Right lobe of liver (tissue), 6 donors: ENCODE results near the gene BAIAP2. TPM values are rescaled to one million over a fixed set of nuclear protein-coding genes. Genes with fewer than 3 reads are reported as not detected.

Experiments used
- ATAC-seq, 4 donors: fragments of 200-7000 bp; cut with Tn5 transposase; one replicate each; pipeline ENCODE4 v1.9.1; 2020; ENCODE audit warnings: mild to moderate bottlenecking in 4 of 4, moderate library complexity in 4 of 4
- DNase-seq, 3 donors: peaks; one replicate each; pipeline ENCODE4 v3.0.0-alpha.2; 2020
- H3K27ac ChIP-seq, 3 donors: fragments of 200-600 bp; one replicate each; pipeline ENCODE4 v1.8.0; 2022
- H3K27me3 ChIP-seq, 2 donors: fragments of 200-600 bp; one replicate each; pipeline ENCODE4 v1.8.0; 2022
- H3K36me3 ChIP-seq, 4 donors: fragments of 200-600 bp; sonication (generic) in 1 of 4; one replicate each; pipeline versions ENCODE4 v1.5.1 to v1.8.0; 2017 to 2022; ENCODE audit warnings: control low read depth in 1 of 4
- H3K4me1 ChIP-seq, 4 donors: fragments of 200-600 bp; sonication (generic) in 1 of 4; one replicate each; pipeline versions ENCODE4 v1.5.1 to v1.8.0; 2017 to 2022; ENCODE audit warnings: control low read depth in 1 of 4
- H3K4me3 ChIP-seq, 3 donors: fragments of 200-600 bp; one replicate each; pipeline ENCODE4 v1.8.0; 2022
- H3K9me3 ChIP-seq, 4 donors: fragments of 200-600 bp; sonication (generic) in 1 of 4; one replicate each; pipeline versions ENCODE4 v1.5.1 to v1.8.0; 2017 to 2022; ENCODE audit warnings: control low read depth in 1 of 4
- CTCF ChIP-seq, 4 donors: fragments of 200-600 bp in 3 of 4; fragments of 450-650 bp in 1 of 4; IDR thresholded peaks; one replicate each; pipeline versions ENCODE4 v1.5.1 to v1.8.0; 2016 to 2022; ENCODE audit warnings: antibody characterized with exemption in 4 of 4, mild to moderate bottlenecking in 2 of 4
- POLR2A ChIP-seq: fragments of 450-650 bp; IDR thresholded peaks from one replicate; pipeline ENCODE4 v1.6.1; 2017; ENCODE audit warnings: antibody characterized with exemption, mild to moderate bottlenecking
- WGBS: methylation state at CpG from one replicate; pipeline ENCODE4 v1.1.6; 2018; ENCODE audit warnings: low coverage, low lambda C conversion rate; ENCODE audit not compliant: insufficient coverage; ENCODE audit errors: missing lambda C conversion rate; 5-methylcytosine and 5-hydroxymethylcytosine counted together
- intact Hi-C, 2 donors: fragments of 100-400 bp; cut with DNase I; formaldehyde crosslinking; loops; one replicate each; pipeline versions ENCODE4 v1.11.2 to v1.14.1; 2022
- total RNA-seq, 6 experiments: library from RNA; depleted of rRNA in 2 of 6; stranded (reverse); fragments of >200 nt in 2 of 6; fragmentation: NEBNext Ultra II Directional in 3 of 6; extraction: Animal tissue kit (Norgen Biotek cat#: 25700) in 3 of 6; gene quantifications; one replicate each; pipeline versions ENCODE4 v1.1.0 to v1.2.4, GENCODE V29; 2016 to 2023
- donor health status: DM: no; HTN: yes; CAD: no.
- donor health status: DM: no; HTN: no; CAD: no.
- donor health status: DM: no; HTN: no; CAD: no.
- donor health status: DM: no; HTN: yes; CAD: no.
- donor health status: DM: no; HTN: yes; CAD: no.

The BAIAP2 gene
- total RNA-seq, 6 experiments from 2014 or later = 46.6 to 139 (median 63.3) TPM

- H3K4me3 ChIP-seq = no peak overlapping the region
- peak; percentile 62 to 90 (median 78) for DNase-seq
- ATAC-seq = peak; percentile 43 to 74 (median 58)
Measured at GRCh38 chr17:81094509-81095382, 59.8 kb downstream of the BAIAP2 start.

GRCh38 chr17:81095383-81095762 is 60.4 kb downstream of the BAIAP2 start:
- H3K9me3 ChIP-seq = no peaks in the 10 kb centered on the region
- intact Hi-C loops = loop anchor here in 1 of 2 donors (10.0 kb wide), 1 partner anchor 71 kb away; no protein-coding TSS in a partner anchor
- H3K27ac ChIP-seq = peak overlapping the region; percentile 12 to 79 (median 38)
- ATAC-seq = no peak
- no peak for DNase-seq
- 60% methylated on average over 2 of the region's 13 CpGs for WGBS
- TF ChIP-seq CTCF (IDR thresholded peaks at IDR 0.05) (peak in 1 of 4 donors; percentile 6), POLR2A (peak; percentile 9)
- H3K27me3 ChIP-seq = no peaks in the 10 kb centered on the region
- H3K4me3 ChIP-seq = no peak overlapping the region
- H3K4me1 ChIP-seq = peaks cover 0 to 38% (median 19%) of the 10 kb centered on the region in 4 donors
- peaks cover 0 to 7% (median 0%) of the 10 kb centered on the region in 4 donors for H3K36me3 ChIP-seq

More at GRCh38 chr17:81094509-81095382, 59.8 kb downstream of the BAIAP2 start:
- H3K36me3 ChIP-seq = peaks cover 0 to 1% (median 0%) of the 10 kb centered on the region in 4 donors
- no peaks in the 10 kb centered on the region for H3K27me3 ChIP-seq
- no peak for TF ChIP-seq CTCF (IDR thresholded peaks at IDR 0.05)
- TF ChIP-seq POLR2A = peak; percentile 17
- WGBS = 20% methylated on average over 10 of the region's 33 CpGs
- H3K4me1 ChIP-seq = peaks cover 0 to 38% (median 18%) of the 10 kb centered on the region in 4 donors
- no peaks in the 10 kb centered on the region for H3K9me3 ChIP-seq
- intact Hi-C loops = loop anchor here in 1 of 2 donors (10.0 kb wide), 1 partner anchor 70 kb away; no protein-coding TSS in a partner anchor
- peak overlapping the region; percentile 12 to 79 (median 38) for H3K27ac ChIP-seq

- peak overlapping the region in 2 of 3 donors; percentile 55 to 62 for H3K27ac ChIP-seq
- no peaks in the 10 kb centered on the region for H3K9me3 ChIP-seq
- TF ChIP-seq CTCF (IDR thresholded peaks at IDR 0.05) = no peak
- no peak for TF ChIP-seq POLR2A
- DNase-seq (no peak), ATAC-seq (no peak)
- 67% methylated on average over 6 of the region's 7 CpGs for WGBS
- peaks cover 0 to 12% (median 0%) of the 10 kb centered on the region in 4 donors for H3K36me3 ChIP-seq
- no peaks in the 10 kb centered on the region for H3K27me3 ChIP-seq
- no peak overlapping the region for H3K4me3 ChIP-seq
- intact Hi-C loops = loop anchor here in 1 of 2 donors (10.0 kb wide), 1 partner anchor 72 kb away; no protein-coding TSS in a partner anchor
- H3K4me1 ChIP-seq = peaks cover 0 to 48% (median 24%) of the 10 kb centered on the region in 4 donors
Measured at GRCh38 chr17:81096741-81097133, 61.8 kb downstream of the BAIAP2 start.

- ATAC-seq = peak; percentile 25 to 44 (median 34)
- peaks cover 0 to 12% (median 0%) of the 10 kb centered on the region in 4 donors for H3K36me3 ChIP-seq
- H3K27me3 ChIP-seq = no peaks in the 10 kb centered on the region
- TF ChIP-seq POLR2A (peak; percentile 34), CTCF (IDR thresholded peaks at IDR 0.05) (peak; percentile 46 to 52 (median 50))
- H3K4me1 ChIP-seq = peaks cover 0 to 52% (median 26%) of the 10 kb centered on the region in 4 donors
- peak in 2 of 3 donors; percentile 75 to 79 for DNase-seq
- 13% methylated on average over 9 of the region's 31 CpGs for WGBS
- H3K4me3 ChIP-seq = no peak overlapping the region
- no peaks in the 10 kb centered on the region for H3K9me3 ChIP-seq
- H3K27ac ChIP-seq = peak overlapping the region; percentile 55 to 63 (median 62)
- intact Hi-C loops = loop anchor here in 1 of 2 donors (10.0 kb wide), 1 partner anchor 73 kb away; no protein-coding TSS in a partner anchor
Measured at GRCh38 chr17:81097134-81097942, 62.4 kb downstream of the BAIAP2 start.
